SU-DHL-6 (cell line): Measurements from ENCODE around the gene TBRG4.

Experiments
- CTCF ChIP-seq: fragments of 200-600 bp; sonication (generic); IDR thresholded peaks from one replicate; pipeline ENCODE4 v1.5.1; 2017; ENCODE audit warnings: antibody characterized with exemption, mild to moderate bottlenecking, low read length, moderate library complexity; ENCODE audit not compliant: insufficient read depth, poor library complexity, severe bottlenecking
- EZH2phosphoT487 ChIP-seq: fragments of 200-600 bp; sonication (generic), shearing (Covaris generic); conservative IDR thresholded peaks from 2 replicates; pipeline ENCODE4 v1.6.1; 2018; ENCODE audit warnings: mild to moderate bottlenecking, antibody characterized with exemption, low read length, moderate library complexity, mixed read lengths

GRCh38 chr7:45106820-45107219, 4.7 kb downstream of the TBRG4 start:
- TF ChIP-seq CTCF (no peak), EZH2phosphoT487 (no peak)
